Activated CD8-positive, alpha-beta memory T cell treated with anti-CD3 and anti-CD28 coated beads, Interleukin-2, amount 50 U/mL, for 48 hours (primary cell): Measurements from ENCODE around the gene PCDHA7.
"Not testable (repeated sequence)": the region's sequence is repeated elsewhere in the genome, so short reads cannot be mapped to it uniquely, and the experiment has no call there.

Experiments used
- DNase-seq: peaks from one replicate; pipeline ENCODE4 v3.0.0-alpha.2; 2020

The PCDHA7 gene

DNA sequence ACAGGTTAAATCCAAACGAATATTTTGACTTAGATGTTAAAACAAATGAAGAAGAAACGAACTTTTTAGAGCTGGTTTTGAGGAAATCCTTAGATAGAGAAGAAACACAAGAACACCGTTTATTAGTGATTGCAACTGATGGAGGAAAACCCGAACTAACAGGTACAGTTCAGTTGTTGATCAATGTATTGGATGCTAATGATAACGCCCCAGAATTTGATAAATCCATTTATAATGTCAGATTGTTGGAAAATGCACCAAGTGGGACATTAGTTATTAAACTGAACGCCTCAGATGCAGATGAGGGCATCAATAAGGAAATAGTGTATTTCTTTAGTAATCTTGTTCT lies 11.8 kb upstream of the PCDHA7 start:
- no peak for DNase-seq

DNA sequence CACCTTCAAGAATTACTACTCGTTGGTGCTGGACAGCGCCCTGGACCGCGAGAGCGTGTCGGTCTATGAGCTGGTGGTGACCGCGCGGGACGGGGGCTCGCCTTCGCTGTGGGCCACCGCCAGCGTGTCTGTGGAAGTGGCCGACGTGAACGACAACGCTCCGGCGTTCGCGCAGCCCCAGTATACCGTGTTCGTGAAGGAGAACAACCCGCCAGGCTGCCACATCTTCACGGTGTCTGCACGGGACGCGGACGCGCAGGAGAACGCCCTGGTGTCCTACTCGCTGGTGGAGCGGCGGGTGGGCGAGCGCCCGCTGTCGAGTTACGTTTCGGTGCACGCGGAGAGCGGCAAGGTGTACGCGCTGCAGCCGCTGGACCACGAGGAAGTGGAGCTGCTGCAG lies 11.1 kb upstream of the PCDHA7 start:
- DNase-seq, result not testable (repeated sequence)

DNA sequence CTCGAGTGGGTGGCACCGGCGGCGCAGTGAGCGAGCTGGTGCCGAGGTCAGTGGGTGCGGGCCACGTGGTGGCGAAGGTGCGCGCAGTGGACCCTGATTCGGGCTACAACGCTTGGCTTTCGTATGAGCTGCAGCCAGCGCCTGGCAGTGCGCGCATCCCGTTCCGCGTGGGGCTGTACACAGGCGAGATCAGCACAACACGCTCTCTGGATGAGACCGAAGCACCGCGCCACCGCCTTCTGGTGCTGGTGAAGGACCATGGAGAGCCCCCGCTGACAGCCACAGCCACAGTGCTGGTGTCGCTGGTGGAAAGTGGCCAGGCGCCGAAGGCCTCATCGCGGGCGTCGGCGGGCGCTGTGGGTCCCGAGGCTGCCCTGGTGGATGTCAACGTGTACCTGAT lies 10.6 kb upstream of the PCDHA7 start:
- DNase-seq, result no peak

DNA sequence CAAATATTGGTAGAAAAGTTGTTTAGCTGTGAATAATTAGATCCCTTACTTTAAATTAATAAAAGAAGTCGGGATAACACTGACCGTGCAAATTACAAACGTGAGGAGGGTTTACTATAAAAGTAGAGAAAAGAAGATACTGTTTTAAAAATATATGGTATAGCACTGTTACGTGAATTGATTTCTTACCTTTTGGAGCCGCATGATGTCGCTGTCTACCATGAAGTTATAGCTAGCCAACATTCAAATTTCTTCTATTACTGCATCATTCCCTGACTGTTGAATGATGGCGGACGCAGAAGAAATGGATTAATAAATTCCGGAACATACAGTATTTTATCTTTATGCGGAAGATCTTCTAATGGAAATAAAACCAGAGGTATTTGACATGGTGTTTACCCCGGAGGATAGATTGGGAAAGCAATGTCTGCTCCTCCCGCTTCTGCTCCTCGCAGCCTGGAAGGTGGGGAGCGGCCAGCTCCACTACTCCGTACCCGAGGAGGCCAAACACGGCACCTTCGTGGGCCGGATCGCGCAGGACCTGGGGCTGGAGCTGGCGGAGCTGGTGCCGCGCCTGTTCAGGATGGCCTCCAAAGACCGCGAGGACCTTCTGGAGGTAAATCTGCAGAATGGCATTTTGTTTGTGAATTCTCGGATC lies 6.2 kb upstream of the PCDHA7 start, which contains the start of gene PCDHA6:
Gene PCDHA6 (plus strand): TSS at position 257 of the 658 bp plus-strand sequence. CDS start 132 bp downstream, at position 389.
- no peak for DNase-seq

DNA sequence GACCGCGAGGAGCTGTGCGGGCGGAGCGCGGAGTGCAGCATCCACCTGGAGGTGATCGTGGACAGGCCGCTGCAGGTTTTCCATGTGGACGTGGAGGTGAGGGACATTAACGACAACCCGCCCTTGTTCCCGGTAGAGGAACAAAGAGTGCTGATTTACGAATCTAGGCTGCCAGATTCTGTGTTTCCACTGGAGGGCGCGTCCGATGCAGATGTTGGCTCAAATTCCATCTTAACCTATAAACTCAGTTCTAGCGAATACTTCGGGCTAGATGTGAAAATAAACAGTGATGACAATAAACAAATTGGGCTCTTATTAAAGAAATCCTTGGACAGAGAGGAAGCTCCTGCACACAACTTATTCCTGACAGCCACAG lies 5.7 kb upstream of the PCDHA7 start:
- no peak for DNase-seq

DNA sequence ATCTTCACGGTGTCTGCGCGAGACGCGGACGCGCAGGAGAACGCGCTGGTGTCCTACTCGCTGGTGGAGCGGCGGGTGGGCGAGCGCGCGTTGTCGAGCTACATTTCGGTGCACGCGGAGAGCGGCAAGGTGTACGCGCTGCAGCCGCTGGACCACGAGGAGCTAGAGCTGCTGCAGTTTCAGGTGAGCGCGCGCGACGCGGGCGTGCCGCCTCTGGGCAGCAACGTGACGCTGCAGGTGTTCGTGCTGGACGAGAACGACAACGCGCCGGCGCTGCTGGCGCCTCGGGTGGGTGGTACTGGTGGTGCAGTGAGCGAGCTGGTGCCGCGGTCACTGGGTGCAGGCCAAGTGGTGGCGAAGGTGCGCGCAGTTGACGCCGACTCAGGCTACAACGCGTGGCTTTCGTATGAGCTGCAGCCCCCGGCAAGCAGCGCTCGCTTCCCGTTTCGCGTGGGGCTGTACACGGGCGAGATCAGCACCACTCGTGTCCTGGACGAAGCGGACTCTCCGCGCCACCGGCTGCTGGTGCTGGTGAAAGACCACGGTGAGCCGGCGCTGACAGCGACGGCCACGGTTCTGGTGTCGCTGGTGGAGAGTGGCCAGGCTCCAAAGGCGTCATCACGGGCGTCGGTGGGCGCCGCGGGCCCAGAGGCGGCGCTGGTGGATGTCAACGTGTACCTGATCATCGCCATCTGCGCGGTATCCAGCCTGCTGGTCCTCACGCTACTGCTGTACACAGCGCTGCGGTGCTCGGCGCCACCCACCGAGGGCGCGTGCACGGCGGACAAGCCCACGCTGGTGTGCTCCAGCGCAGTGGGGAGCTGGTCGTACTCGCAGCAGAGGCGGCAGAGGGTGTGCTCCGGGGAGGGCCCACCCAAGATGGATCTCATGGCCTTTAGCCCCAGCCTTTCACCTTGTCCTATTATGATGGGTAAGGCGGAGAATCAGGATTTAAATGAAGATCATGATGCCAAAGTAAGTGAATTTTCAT lies 4.3 kb upstream of the PCDHA7 start:
- not testable (repeated sequence) for DNase-seq

DNA sequence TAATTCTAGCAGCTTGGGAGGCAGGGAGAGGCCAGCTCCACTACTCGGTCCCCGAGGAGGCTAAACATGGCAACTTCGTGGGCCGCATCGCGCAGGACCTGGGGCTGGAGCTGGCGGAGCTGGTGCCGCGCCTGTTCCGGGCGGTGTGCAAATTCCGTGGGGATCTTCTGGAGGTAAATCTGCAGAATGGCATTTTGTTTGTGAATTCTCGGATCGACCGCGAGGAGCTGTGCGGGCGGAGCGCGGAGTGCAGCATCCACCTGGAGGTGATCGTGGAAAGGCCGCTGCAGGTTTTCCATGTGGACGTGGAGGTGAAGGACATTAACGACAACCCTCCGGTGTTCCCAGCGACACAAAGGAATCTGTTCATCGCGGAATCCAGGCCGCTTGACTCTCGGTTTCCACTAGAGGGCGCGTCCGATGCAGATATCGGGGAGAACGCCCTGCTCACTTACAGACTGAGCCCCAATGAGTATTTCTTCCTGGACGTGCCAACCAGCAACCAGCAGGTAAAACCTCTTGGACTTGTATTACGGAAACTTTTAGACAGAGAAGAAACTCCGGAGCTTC lies 455 bp downstream of the PCDHA7 start:
- not testable (repeated sequence) for DNase-seq

DNA sequence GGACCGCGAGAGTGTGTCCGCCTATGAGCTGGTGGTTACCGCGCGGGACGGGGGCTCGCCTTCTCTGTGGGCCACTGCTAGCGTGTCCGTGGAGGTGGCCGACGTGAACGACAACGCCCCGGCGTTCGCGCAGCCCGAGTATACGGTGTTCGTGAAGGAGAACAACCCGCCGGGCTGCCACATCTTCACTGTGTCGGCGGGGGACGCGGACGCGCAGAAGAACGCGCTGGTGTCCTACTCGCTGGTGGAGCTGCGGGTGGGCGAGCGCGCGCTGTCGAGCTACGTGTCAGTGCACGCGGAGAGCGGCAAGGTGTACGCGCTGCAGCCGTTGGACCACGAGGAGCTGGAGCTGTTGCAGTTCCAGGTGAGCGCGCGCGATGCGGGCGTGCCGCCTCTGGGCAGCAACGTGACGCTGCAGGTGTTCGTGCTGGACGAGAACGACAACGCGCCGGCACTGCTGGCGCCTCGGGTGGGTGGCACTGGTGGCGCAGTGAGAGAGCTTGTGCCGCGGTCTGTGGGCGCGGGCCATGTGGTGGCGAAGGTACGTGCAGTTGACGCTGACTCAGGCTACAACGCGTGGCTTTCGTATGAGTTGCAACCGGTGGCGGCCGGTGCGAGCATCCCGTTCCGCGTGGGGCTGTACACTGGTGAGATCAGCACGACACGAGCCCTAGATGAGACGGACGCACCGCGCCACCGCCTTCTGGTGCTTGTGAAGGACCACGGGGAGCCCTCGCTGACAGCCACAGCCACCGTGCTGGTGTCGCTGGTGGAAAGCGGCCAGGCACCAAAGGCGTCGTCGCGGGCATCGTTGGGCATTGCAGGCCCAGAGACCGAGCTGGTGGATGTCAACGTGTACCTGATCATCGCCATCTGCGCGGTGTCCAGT lies 1.8 kb downstream of the PCDHA7 start:
- DNase-seq, result no peak

DNA sequence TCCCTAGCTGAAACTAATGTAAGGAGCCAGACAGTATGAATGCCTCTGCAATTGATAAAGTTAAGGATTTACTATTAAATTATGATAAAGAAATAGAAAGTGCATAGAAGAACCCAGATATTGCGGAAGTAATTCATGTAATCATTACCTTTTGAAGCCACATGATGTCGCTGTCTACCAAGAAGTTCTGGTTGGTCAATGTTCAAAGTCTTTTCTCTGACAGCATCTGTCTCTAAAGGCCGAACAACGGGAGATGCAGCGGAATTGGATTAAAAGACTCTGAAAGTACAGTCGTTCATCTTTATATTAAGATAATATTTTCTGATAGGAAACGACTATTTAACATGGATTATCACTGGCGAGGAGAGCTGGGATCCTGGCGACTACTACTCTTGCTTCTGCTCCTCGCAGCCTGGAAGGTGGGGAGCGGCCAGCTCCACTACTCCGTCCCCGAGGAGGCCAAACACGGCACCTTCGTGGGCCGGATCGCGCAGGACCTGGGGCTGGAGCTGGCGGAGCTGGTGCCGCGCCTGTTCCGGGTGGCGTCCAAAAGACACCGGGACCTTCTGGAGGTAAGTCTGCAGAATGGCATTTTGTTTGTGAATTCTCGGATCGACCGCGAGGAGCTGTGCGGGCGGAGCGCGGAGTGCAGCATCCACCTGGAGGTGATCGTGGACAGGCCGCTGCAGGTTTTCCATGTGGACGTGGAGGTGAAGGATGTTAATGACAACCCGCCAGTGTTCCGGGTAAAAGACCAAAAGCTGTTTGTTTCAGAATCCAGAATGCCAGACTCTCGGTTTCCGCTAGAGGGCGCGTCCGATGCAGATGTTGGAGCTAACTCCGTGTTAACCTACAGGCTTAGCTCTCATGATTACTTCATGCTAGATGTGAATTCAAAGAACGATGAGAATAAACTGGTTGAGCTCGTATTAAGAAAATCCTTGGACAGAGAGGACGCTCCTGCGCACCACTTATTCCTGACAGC lies 7.2 kb downstream of the PCDHA7 start, which contains the start of gene PCDHA8:
Gene PCDHA8 (plus strand): TSS at position 210 of the 985 bp plus-strand sequence. CDS start 135 bp downstream, at position 345.
- DNase-seq, result peak; percentile 53

DNA sequence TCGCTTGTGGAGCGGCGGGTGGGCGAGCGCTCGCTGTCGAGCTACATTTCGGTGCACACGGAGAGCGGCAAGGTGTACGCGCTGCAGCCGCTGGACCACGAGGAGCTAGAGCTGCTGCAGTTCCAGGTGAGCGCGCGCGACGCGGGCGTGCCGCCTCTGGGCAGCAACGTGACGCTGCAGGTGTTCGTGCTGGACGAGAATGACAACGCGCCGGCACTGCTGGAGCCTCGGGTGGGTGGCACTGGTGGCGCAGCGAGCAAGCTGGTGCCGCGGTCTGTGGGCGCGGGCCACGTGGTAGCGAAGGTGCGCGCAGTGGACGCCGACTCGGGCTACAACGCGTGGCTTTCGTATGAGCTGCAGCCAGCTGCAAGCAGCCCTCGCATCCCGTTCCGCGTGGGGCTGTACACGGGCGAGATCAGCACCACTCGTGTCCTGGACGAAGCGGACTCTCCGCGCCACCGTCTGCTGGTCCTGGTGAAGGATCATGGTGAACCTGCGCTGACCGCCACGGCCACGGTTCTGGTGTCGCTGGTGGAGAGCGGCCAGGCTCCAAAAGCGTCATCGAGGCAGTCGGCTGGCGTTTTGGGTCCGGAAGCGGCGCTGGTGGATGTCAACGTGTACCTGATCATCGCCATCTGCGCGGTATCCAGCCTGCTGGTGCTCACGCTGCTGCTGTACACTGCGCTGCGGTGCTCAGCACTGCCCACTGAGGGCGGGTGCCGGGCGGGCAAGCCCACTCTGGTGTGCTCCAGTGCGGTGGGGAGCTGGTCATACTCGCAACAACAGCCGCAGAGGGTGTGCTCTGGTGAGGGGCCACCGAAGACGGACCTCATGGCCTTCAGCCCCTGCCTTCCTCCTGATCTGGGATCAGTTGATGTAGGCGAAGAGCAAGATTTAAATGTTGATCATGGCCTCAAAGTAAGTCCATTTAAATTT lies 9.0 kb downstream of the PCDHA7 start:
- DNase-seq, result no peak

DNA sequence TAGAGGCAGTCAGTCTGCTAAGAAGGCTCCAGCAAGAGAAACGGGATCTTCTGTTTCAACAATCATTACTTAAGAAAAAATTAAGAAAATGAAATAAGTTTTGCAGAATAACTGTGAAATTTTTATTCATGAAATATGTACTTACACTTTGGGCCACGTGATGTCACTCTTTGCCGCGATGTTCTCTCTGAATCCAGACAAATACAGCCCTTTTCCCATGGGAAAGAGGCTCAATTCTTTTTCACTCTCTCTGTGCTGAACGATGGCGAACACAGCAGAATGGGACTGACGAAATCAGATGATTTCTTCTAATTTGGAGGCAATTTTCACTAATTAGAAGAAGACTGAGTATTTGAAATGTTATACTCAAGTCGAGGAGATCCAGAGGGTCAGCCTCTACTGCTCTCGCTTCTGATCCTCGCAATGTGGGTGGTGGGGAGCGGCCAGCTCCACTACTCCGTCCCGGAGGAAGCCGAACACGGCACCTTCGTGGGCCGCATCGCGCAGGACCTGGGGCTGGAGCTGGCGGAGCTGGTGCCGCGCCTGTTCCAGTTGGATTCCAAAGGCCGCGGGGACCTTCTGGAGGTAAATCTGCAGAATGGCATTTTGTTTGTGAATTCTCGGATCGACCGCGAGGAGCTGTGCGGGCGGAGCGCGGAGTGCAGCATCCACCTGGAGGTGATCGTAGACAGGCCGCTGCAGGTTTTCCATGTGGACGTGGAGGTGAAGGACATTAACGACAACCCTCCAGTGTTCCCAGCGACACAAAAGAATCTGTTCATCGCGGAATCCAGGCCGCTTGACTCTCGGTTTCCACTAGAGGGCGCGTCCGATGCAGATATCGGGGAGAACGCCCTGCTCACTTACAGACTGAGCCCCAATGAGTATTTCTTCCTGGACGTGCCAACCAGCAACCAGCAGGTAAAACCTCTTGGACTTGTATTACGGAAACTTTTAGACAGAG lies 14.4 kb downstream of the PCDHA7 start, which contains the start of gene PCDHA9:
Gene PCDHA9 (plus strand): TSS at position 244 of the 964 bp plus-strand sequence. CDS start 114 bp downstream, at position 358.
- DNase-seq, result not testable (repeated sequence)

DNA sequence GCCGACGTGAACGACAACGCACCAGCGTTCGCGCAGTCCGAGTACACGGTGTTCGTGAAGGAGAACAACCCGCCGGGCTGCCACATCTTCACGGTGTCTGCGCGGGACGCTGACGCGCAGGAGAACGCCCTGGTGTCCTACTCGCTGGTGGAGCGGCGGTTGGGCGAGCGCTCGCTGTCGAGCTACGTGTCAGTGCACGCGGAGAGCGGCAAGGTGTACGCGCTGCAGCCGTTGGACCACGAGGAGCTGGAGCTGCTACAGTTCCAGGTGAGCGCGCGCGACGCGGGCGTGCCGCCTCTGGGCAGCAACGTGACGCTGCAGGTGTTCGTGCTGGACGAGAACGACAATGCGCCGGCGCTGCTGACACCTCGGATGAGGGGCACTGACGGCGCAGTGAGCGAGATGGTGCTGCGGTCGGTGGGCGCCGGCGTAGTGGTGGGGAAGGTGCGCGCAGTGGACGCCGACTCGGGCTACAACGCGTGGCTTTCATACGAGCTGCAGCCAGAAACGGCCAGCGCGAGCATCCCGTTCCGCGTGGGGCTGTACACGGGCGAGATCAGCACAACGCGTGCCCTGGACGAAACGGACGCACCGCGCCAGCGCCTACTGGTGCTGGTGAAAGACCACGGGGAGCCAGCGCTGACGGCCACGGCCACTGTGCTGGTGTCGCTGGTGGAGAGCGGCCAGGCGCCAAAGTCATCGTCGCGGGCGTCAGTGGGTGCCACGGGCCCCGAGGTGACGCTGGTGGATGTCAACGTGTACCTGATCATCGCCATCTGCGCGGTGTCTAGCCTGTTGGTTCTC lies 16.0 kb downstream of the PCDHA7 start:
- not testable (repeated sequence) for DNase-seq

DNA sequence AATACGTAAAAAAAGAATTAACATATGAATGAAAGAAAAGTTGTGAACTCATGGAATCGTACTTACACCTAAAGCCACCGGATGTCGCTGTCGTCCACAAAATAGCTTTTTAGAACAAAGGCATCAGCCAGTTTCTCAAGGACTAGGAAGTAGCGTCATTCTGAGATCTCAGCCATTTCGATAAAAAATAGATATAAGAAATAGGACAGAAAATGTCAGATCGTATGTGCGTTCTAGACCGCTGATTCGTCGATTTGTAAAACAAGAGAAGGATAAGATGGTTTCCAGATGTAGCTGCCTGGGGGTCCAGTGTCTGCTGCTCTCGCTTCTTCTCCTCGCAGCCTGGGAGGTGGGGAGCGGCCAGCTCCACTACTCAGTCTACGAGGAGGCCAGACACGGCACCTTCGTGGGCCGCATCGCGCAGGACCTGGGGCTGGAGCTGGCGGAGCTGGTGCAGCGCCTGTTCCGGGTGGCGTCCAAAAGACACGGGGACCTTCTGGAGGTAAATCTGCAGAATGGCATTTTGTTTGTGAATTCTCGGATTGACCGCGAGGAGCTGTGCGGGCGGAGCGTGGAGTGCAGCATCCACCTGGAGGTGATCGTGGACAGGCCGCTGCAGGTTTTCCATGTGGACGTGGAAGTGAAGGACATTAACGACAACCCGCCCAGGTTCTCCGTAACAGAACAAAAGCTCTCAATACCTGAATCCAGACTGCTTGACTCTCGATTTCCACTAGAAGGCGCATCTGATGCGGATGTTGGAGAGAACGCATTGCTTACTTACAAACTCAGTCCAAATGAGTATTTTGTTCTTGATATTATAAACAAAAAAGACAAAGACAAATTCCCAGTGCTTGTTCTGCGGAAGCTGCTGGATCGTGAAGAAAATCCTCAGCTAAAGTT lies 22.0 kb downstream of the PCDHA7 start, which contains the start of gene PCDHA10:
Gene PCDHA10 (plus strand): TSS at position 126 of the 903 bp plus-strand sequence. CDS start 152 bp downstream, at position 278.
- DNase-seq, result no peak

DNA sequence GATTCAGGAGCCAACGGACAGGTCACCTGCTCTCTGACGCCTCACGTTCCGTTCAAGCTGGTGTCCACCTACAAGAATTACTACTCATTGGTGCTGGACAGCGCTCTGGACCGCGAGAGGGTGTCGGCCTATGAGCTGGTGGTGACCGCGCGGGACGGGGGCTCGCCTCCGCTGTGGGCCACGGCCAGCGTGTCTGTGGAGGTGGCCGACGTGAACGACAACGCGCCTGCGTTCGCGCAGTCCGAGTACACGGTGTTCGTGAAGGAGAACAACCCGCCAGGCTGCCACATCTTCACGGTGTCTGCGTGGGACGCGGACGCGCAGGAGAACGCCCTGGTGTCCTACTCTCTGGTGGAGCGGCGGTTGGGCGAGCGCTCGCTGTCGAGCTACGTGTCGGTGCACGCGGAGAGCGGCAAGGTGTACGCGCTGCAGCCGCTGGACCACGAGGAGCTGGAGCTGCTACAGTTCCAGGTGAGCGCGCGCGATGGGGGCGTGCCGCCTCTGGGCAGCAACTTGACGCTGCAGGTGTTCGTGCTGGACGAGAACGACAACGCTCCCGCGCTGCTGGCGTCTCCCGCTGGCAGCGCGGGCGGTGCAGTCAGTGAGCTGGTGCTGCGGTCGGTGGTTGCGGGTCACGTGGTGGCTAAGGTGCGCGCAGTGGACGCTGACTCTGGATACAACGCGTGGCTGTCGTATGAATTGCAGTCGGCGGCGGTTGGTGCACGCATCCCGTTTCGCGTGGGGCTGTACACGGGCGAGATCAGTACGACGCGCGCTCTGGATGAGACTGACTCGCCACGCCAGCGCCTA lies 23.3 kb downstream of the PCDHA7 start:
- DNase-seq, result no peak

DNA sequence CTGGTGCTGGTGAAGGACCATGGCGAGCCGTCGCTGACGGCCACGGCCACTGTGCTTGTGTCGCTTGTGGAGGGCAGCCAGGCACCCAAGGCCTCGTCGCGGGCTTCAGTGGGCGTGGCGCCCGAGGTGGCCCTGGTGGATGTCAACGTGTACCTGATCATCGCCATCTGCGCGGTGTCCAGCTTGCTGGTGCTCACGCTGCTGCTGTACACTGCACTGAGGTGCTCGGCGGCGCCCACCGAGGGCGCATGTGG lies 23.8 kb downstream of the PCDHA7 start:
- DNase-seq, result no peak
